HepG2 (cell line): ENCODE results near the gene TFF1. TPM values are rescaled to one million over a fixed set of nuclear protein-coding genes. Genes with fewer than 3 reads are reported as not detected.
A peak's percentile ranks its signal among the peaks of the same experiment; 100 is the strongest.

ENCODE experiments used
- CCAR2 ChIP-seq: fragments of 200-400 bp; formaldehyde crosslinking; optimal IDR thresholded peaks from 2 replicates; pipeline ENCODE3; 2018; ENCODE audit warnings: low read depth, mild to moderate bottlenecking, low read length, moderate library complexity
- ELF3 ChIP-seq: IDR thresholded peaks from 2 replicates; pipeline ENCODE4 v1.6.1; 2016; ENCODE audit warnings: missing genetic modification reagents, missing compliant biosample characterization
- NR2F1 ChIP-seq, 2 experiments: fragments of 450-650 bp in 1 of 2; formaldehyde crosslinking in 1 of 2; IDR thresholded peaks; 2 replicates each; pipeline versions ENCODE4 v1.5.0 to v1.6.1; 2016 to 2020; ENCODE audit warnings: mild to moderate bottlenecking in 1 of 2, missing compliant biosample characterization in 1 of 2, missing genetic modification reagents in 1 of 2, moderate library complexity in 1 of 2
- ONECUT2 ChIP-seq: sonication (generic); formaldehyde crosslinking; IDR thresholded peaks from 2 replicates; pipeline ENCODE4 v1.4.0; 2020; ENCODE audit warnings: missing genetic modification reagents
- PCBP1 ChIP-seq: fragments of 200-400 bp; formaldehyde crosslinking; IDR thresholded peaks from 2 replicates; pipeline ENCODE4 v1.6.1; 2017; ENCODE audit warnings: mild to moderate bottlenecking, low read depth, low read length, borderline replicate concordance
- PCBP2 ChIP-seq: fragments of 200-400 bp; formaldehyde crosslinking; optimal IDR thresholded peaks from 2 replicates; pipeline ENCODE3; 2018; ENCODE audit warnings: low read length, low read depth; ENCODE audit not compliant: poor library complexity, severe bottlenecking
- PHF8 ChIP-seq: sonication (generic); formaldehyde crosslinking; IDR thresholded peaks from 2 replicates; pipeline ENCODE4 v1.5.0; 2020; ENCODE audit warnings: missing genetic modification reagents
- RAD21 ChIP-seq: fragments of 450-650 bp; formaldehyde crosslinking; IDR thresholded peaks from 2 replicates; pipeline ENCODE4 v1.5.0; 2020; ENCODE audit warnings: mild to moderate bottlenecking
- SMARCC2 ChIP-seq: fragments of 450-650 bp; IDR thresholded peaks from 2 replicates; pipeline ENCODE4 v1.6.1; 2017; ENCODE audit warnings: antibody characterized with exemption, mild to moderate bottlenecking
- SMYD3 ChIP-seq: sonication (generic); formaldehyde crosslinking; IDR thresholded peaks from 2 replicates; pipeline ENCODE4 v1.8.1; 2023; ENCODE audit warnings: mild to moderate bottlenecking, missing genetic modification reagents
- SOX6 ChIP-seq, 2 experiments: fragments of 450-650 bp in 1 of 2; sonication (generic) in 1 of 2; formaldehyde crosslinking in 1 of 2; IDR thresholded peaks; 2 replicates each; pipeline versions ENCODE4 v1.4.0 to v1.6.1; 2017 to 2020; ENCODE audit warnings: antibody characterized with exemption in 1 of 2, mild to moderate bottlenecking in 1 of 2, missing genetic modification reagents in 1 of 2
- TOPORS ChIP-seq: sonication (generic); formaldehyde crosslinking; IDR thresholded peaks from 2 replicates; pipeline ENCODE4 v1.8.0; 2023; ENCODE audit warnings: mild to moderate bottlenecking, missing genetic modification reagents
- YEATS4 ChIP-seq: sonication (generic); formaldehyde crosslinking; IDR thresholded peaks from 2 replicates; pipeline ENCODE4 v1.4.0; 2020; ENCODE audit warnings: missing genetic modification reagents, borderline replicate concordance
- ZNF180 ChIP-seq: sonication (generic); formaldehyde crosslinking; IDR thresholded peaks from 2 replicates; pipeline ENCODE4 v1.4.0; 2020; ENCODE audit warnings: low read depth, missing genetic modification reagents, borderline replicate concordance
- ZNF230 ChIP-seq: sonication (generic); formaldehyde crosslinking; IDR thresholded peaks from 2 replicates; pipeline ENCODE4 v1.4.0; 2020; ENCODE audit warnings: mild to moderate bottlenecking, missing genetic modification reagents
- ZNF337 ChIP-seq: sonication (generic); formaldehyde crosslinking; IDR thresholded peaks from 2 replicates; pipeline ENCODE4 v1.5.1; 2020; ENCODE audit warnings: missing genetic modification reagents, low read depth, mild to moderate bottlenecking, borderline replicate concordance
- ZNF672 ChIP-seq: sonication (generic); formaldehyde crosslinking; IDR thresholded peaks from 2 replicates; pipeline ENCODE4 v1.8.1; 2022; ENCODE audit warnings: missing genetic modification reagents
- ZNF773 ChIP-seq: sonication (generic); formaldehyde crosslinking; IDR thresholded peaks from 2 replicates; pipeline ENCODE4 v1.4.0; 2020; ENCODE audit warnings: missing genetic modification reagents, borderline replicate concordance
- ZNF781 ChIP-seq: sonication (generic); formaldehyde crosslinking; IDR thresholded peaks from 2 replicates; pipeline ENCODE4 v1.5.1; 2020; ENCODE audit warnings: borderline replicate concordance, mild to moderate bottlenecking, missing genetic modification reagents; ENCODE audit errors: not compliant biosample characterization
- ZSCAN29 ChIP-seq: sonication (generic); formaldehyde crosslinking; conservative IDR thresholded peaks from 2 replicates; pipeline ENCODE4 v1.4.0; 2020; ENCODE audit warnings: mild to moderate bottlenecking, missing genetic modification reagents
- polyA plus RNA-seq, 8 experiments: library from polyadenylated mRNA; depleted of rRNA in 3 of 8; stranded (reverse) in 7 of 8; unstranded in 1 of 8; fragments of >200 nt; fragmentation: Illumina TruSeq in 4 of 8; extraction: Trizol in 4 of 8; gene quantifications; 2 replicates each; pipeline versions ENCODE4 v1.2.1 to v1.2.3, GENCODE V29; 2011 to 2016; ENCODE audit warnings: low read depth in 4 of 8, missing spikeins in 1 of 8, mixed read lengths in 1 of 8; ENCODE audit not compliant: insufficient read depth in 1 of 8
- total RNA-seq, 5 experiments: library from RNA; depleted of rRNA; stranded (reverse); fragments of >200 nt; fragmentation: Illumina TruSeq; extraction: Trizol; gene quantifications; 2 replicates each; pipeline ENCODE4 v1.2.3, GENCODE V29; 2016; ENCODE audit warnings: low read depth in 1 of 5
- TF ChIP-seq, protein P1 (sequence below): sonication (generic); formaldehyde crosslinking; IDR thresholded peaks from 2 replicates; pipeline ENCODE4 v1.4.0; 2020; ENCODE audit warnings: missing genetic modification reagents
- TF ChIP-seq, protein P2 (sequence below): sonication (generic); formaldehyde crosslinking; IDR thresholded peaks from 2 replicates; pipeline ENCODE4 v1.5.0; 2020; ENCODE audit warnings: missing genetic modification reagents
- TF ChIP-seq, protein P3 (sequence below): sonication (generic); formaldehyde crosslinking; IDR thresholded peaks from 2 replicates; pipeline ENCODE4 v1.5.0; 2020; ENCODE audit warnings: missing genetic modification reagents
- TF ChIP-seq, protein P4 (sequence below): IDR thresholded peaks from 2 replicates; pipeline ENCODE4 v1.6.1; 2016
- TF ChIP-seq, protein P5 (sequence below): IDR thresholded peaks from 2 replicates; pipeline ENCODE4 v1.6.1; 2016; ENCODE audit warnings: low read depth

Gene TFF1
- total and polyA plus RNA-seq, 2 of the 13 experiments (the other 11 are each of a cell fraction or from before 2014, with no cell fraction given), result 0.24 to 19.4 TPM

DNA sequence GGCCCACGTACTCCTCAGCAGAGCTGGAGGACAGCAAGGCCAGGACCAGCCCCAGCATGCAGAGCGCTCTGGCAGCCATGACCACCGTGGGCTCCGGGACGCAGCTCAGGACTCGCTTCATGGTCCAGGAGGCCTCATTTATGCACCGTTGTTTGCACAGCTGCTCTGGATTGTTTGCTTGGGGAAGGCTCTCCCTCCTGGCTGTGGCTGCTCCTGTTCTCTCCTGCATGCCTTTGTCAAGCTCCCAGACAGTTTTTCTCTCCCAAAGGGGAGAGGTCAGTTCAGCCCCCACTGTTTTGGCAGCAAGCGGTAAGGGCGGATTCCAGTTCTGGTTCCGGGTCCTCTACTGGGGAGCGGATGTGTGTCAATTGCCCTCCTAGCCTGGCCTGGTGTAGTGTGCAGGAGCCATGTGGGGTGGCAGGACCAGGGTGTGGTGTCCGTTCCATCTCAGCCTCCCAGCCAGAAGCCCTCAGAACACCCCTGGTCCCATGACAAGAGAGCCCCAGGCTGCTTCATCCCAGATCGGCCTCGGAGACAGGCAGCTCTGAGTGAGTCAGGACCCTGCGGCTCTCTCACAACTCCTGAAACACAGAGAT lies 50.9 kb downstream of the TFF1 start, which contains the start of gene TFF3 (continued):
- TF ChIP-seq, protein P1, sequence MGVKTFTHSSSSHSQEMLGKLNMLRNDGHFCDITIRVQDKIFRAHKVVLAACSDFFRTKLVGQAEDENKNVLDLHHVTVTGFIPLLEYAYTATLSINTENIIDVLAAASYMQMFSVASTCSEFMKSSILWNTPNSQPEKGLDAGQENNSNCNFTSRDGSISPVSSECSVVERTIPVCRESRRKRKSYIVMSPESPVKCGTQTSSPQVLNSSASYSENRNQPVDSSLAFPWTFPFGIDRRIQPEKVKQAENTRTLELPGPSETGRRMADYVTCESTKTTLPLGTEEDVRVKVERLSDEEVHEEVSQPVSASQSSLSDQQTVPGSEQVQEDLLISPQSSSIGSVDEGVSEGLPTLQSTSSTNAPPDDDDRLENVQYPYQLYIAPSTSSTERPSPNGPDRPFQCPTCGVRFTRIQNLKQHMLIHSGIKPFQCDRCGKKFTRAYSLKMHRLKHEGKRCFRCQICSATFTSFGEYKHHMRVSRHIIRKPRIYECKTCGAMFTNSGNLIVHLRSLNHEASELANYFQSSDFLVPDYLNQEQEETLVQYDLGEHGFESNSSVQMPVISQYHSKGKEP, result no peak
- TF ChIP-seq RAD21 (CRISPR knock-in tag) (no peak), CCAR2 (no peak), ZNF337 (CRISPR knock-in tag) (no peak), PHF8 (CRISPR knock-in tag) (peak; percentile 30; the same call in 1 of the 2 replicates), ELF3 (CRISPR knock-in tag) (peak; percentile 23; the same call in 1 of the 2 replicates), ZNF230 (CRISPR knock-in tag) (no peak), ZNF180 (CRISPR knock-in tag) (no peak), ONECUT2 (CRISPR knock-in tag) (no peak), ZNF781 (CRISPR knock-in tag) (no peak), ZSCAN29 (no peak), TOPORS (no peak), PCBP1 (no peak), SOX6 (IDR thresholded peaks at IDR 0.05) (no peak), SOX6 (CRISPR knock-in tag; IDR thresholded peaks at IDR 0.05) (peak; percentile 86), SMARCC2 (no peak), ZNF672 (CRISPR knock-in tag) (no peak), SMYD3 (no peak), NR2F1 (CRISPR knock-in tag; IDR thresholded peaks at IDR 0.05) (no peak; a peak in 1 of 4 replicates), YEATS4 (CRISPR knock-in tag) (no peak; the same call in 1 of the 2 replicates), ZNF773 (no peak), PCBP2 (no peak)
- TF ChIP-seq, protein P2, sequence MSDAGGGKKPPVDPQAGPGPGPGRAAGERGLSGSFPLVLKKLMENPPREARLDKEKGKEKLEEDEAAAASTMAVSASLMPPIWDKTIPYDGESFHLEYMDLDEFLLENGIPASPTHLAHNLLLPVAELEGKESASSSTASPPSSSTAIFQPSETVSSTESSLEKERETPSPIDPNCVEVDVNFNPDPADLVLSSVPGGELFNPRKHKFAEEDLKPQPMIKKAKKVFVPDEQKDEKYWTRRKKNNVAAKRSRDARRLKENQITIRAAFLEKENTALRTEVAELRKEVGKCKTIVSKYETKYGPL (CRISPR knock-in tag), result no peak
- TF ChIP-seq, protein P3, sequence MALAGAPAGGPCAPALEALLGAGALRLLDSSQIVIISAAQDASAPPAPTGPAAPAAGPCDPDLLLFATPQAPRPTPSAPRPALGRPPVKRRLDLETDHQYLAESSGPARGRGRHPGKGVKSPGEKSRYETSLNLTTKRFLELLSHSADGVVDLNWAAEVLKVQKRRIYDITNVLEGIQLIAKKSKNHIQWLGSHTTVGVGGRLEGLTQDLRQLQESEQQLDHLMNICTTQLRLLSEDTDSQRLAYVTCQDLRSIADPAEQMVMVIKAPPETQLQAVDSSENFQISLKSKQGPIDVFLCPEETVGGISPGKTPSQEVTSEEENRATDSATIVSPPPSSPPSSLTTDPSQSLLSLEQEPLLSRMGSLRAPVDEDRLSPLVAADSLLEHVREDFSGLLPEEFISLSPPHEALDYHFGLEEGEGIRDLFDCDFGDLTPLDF (CRISPR knock-in tag), result no peak
- TF ChIP-seq, protein P4, sequence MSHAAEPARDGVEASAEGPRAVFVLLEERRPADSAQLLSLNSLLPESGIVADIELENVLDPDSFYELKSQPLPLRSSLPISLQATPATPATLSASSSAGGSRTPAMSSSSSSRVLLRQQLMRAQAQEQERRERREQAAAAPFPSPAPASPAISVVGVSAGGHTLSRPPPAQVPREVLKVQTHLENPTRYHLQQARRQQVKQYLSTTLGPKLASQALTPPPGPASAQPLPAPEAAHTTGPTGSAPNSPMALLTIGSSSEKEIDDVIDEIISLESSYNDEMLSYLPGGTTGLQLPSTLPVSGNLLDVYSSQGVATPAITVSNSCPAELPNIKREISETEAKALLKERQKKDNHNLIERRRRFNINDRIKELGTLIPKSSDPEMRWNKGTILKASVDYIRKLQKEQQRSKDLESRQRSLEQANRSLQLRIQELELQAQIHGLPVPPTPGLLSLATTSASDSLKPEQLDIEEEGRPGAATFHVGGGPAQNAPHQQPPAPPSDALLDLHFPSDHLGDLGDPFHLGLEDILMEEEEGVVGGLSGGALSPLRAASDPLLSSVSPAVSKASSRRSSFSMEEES (CRISPR knock-in tag), result no peak
- TF ChIP-seq, protein P5, sequence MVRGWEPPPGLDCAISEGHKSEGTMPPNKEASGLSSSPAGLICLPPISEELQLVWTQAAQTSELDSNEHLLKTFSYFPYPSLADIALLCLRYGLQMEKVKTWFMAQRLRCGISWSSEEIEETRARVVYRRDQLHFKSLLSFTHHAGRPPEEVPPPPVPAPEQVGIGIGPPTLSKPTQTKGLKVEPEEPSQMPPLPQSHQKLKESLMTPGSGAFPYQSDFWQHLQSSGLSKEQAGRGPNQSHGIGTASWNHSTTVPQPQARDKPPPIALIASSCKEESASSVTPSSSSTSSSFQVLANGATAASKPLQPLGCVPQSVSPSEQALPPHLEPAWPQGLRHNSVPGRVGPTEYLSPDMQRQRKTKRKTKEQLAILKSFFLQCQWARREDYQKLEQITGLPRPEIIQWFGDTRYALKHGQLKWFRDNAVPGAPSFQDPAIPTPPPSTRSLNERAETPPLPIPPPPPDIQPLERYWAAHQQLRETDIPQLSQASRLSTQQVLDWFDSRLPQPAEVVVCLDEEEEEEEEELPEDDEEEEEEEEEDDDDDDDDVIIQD (CRISPR knock-in tag), result no peak
